GM13976 (cell line): ENCODE data around the gene NRROS.

Source experiments
- DNase-seq: peaks from one replicate; pipeline ENCODE4 v3.0.0; 2012; ENCODE audit warnings: low spot score
- CTCF ChIP-seq: IDR thresholded peaks from 2 replicates; pipeline ENCODE4 v1.5.1; 2012; ENCODE audit warnings: borderline replicate concordance, mild to moderate bottlenecking; ENCODE audit not compliant: insufficient read depth; ENCODE audit errors: extremely low read depth, missing control alignments, control extremely low read depth
- in situ Hi-C: fragments of 300-500 bp; cut with MboI; formaldehyde crosslinking; loops from one replicate; pipeline ENCODE4 v1.12.0; 2022; ENCODE audit warnings: low sequenced_read_pairs, mixed read lengths, inconsistent platforms; ENCODE audit not compliant: unreplicated experiment

Gene NRROS

GRCh38 chr3:196645897-196646665, 6.6 kb downstream of the NRROS start:
- DNase-seq = no peak
- no peak for TF ChIP-seq CTCF
- in situ Hi-C loops = no loop called here

- in situ Hi-C loops = no loop called here
- no peak for TF ChIP-seq CTCF
- no peak for DNase-seq
These were observed 7.2 kb downstream of the NRROS start for GRCh38 chr3:196646666-196647216.

GRCh38 chr3:196650740-196651311, 11.3 kb downstream of the NRROS start:
- DNase-seq = no peak
- no peak for TF ChIP-seq CTCF
- in situ Hi-C loops = no loop called here

- in situ Hi-C loops = no loop called here
- no peak for TF ChIP-seq CTCF
- no peak for DNase-seq
These were observed 12.3 kb downstream of the NRROS start for GRCh38 chr3:196651819-196652218.

- in situ Hi-C loops = no loop called here
- no peak for DNase-seq
- no peak for TF ChIP-seq CTCF
These were observed 13.7 kb downstream of the NRROS start for GRCh38 chr3:196652961-196653795.

GRCh38 chr3:196654006-196654734, 14.7 kb downstream of the NRROS start:
- no peak for TF ChIP-seq CTCF
- in situ Hi-C loops = no loop called here
- DNase-seq = no peak
